HL-60 (cell line): ENCODE results near the gene TMEM9.

Experiments
- DNase-seq, 2 experiments: peaks; one replicate each; pipeline ENCODE4 v3.0.0-alpha.2; 2010 to 2020; ENCODE audit warnings: low read depth in 1 of 2, low spot score in 1 of 2
- H3K27ac ChIP-seq: fragments of 250-450 bp; sonication (Bioruptor Pico); replicated peaks from 2 replicates; pipeline ENCODE4 v1.5.1; 2020; ENCODE audit warnings: mild to moderate bottlenecking, moderate library complexity
- H3K27me3 ChIP-seq: fragments of 250-450 bp; sonication (Bioruptor Pico); 2 replicates; pipeline ENCODE4 v1.5.1; 2021; ENCODE audit warnings: mild to moderate bottlenecking, moderate library complexity; ENCODE audit not compliant: insufficient read depth, poor library complexity, severe bottlenecking
- H3K4me3 ChIP-seq: replicated peaks from 2 replicates; pipeline ENCODE4 v1.5.1; 2011; ENCODE audit warnings: mild to moderate bottlenecking, control low read depth, low read length; ENCODE audit not compliant: insufficient read depth
- CTCF ChIP-seq: IDR thresholded peaks from one replicate; pipeline ENCODE4 v1.5.1; 2011; ENCODE audit warnings: low read length, control low read depth, inconsistent platforms; ENCODE audit not compliant: insufficient read depth
- GABPA ChIP-seq: IDR thresholded peaks from 2 replicates; pipeline ENCODE4 v1.6.1; 2012; ENCODE audit warnings: low read depth
- POLR2AphosphoS5 ChIP-seq: IDR thresholded peaks from 2 replicates; pipeline ENCODE4 v1.6.1; 2012; ENCODE audit warnings: low read depth
- REST ChIP-seq: IDR thresholded peaks from 2 replicates; pipeline ENCODE4 v1.6.1; 2012; ENCODE audit warnings: low read depth; ENCODE audit not compliant: insufficient replicate concordance
- SPI1 ChIP-seq: IDR thresholded peaks from 2 replicates; pipeline ENCODE4 v1.6.1; 2012; ENCODE audit warnings: low read depth, mild to moderate bottlenecking, borderline replicate concordance

Gene TMEM9

GRCh38 chr1:201128476-201128875 is 25.8 kb downstream of the TMEM9 start:
- DNase-seq = no peak
- Histone ChIP-seq H3K27me3 (no peaks in the 10 kb centered on the region), H3K27ac (no peak overlapping the region), H3K4me3 (no peak overlapping the region)
- TF ChIP-seq SPI1 = no peak
- no peak for TF ChIP-seq CTCF
- no peak for TF ChIP-seq POLR2AphosphoS5
- TF ChIP-seq GABPA = no peak
- no peak for TF ChIP-seq REST

GRCh38 chr1:201127755-201128455 is 26.4 kb downstream of the TMEM9 start:
- no peaks in the 10 kb centered on the region for H3K27me3 ChIP-seq
- no peak for DNase-seq
- TF ChIP-seq GABPA (no peak), SPI1 (no peak), REST (no peak), POLR2AphosphoS5 (no peak), CTCF (no peak)
- no peak overlapping the region for H3K4me3 ChIP-seq
- H3K27ac ChIP-seq = no peak overlapping the region

GRCh38 chr1:201126832-201127754 is 27.2 kb downstream of the TMEM9 start, which contains the start of gene ASCL5:
ASCL5 (minus strand) TSS chr1:201127184; CDS start chr1:201115372, 11,812 bp downstream.
- DNase-seq = no peak
- no peak within 1 kb of the TSS for H3K27ac ChIP-seq
- TF ChIP-seq REST (no peak), POLR2AphosphoS5 (no peak), CTCF (no peak), GABPA (no peak), SPI1 (no peak)

More at GRCh38 chr1:201126832-201127754, 27.2 kb downstream of the TMEM9 start, which contains the start of gene ASCL5:
- no peaks in the 10 kb centered on the region for H3K27me3 ChIP-seq
- no peak within 1 kb of the TSS for H3K4me3 ChIP-seq
